Measurements from ENCODE around the gene SERAC1.
"Not testable (repeated sequence)": the region's sequence is repeated elsewhere in the genome, so short reads cannot be mapped to it uniquely, and the experiment has no call there.

The SERAC1 gene

DNA sequence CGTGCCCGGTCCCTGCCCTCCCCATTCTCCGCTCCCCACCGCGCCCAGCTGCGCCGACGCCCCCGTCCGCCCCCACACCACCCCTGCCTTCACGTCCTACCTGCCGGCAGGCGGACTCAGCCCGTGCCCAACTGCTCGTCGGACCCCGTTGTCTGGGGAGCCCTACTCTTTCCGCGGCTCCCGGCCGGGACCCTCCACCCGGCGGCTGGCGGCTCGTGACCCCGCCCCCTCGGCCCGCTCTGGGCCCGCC lies at the start of gene SERAC1:
TSS of gene SERAC1 (minus strand) at position 223 of the 250 bp plus-strand sequence. CDS start 9,899 bp downstream, outside the sequence.
- DNase-seq (ENCODE audit: low read depth in 2 of 2) = no peak

- DNase-seq (ENCODE audit: low read depth in 2 of 2) = peak in 1 of 2 donors; percentile 17
Observed at GRCh38 chr6:158213925-158214674, 46.0 kb upstream of the SERAC1 start.

DNA sequence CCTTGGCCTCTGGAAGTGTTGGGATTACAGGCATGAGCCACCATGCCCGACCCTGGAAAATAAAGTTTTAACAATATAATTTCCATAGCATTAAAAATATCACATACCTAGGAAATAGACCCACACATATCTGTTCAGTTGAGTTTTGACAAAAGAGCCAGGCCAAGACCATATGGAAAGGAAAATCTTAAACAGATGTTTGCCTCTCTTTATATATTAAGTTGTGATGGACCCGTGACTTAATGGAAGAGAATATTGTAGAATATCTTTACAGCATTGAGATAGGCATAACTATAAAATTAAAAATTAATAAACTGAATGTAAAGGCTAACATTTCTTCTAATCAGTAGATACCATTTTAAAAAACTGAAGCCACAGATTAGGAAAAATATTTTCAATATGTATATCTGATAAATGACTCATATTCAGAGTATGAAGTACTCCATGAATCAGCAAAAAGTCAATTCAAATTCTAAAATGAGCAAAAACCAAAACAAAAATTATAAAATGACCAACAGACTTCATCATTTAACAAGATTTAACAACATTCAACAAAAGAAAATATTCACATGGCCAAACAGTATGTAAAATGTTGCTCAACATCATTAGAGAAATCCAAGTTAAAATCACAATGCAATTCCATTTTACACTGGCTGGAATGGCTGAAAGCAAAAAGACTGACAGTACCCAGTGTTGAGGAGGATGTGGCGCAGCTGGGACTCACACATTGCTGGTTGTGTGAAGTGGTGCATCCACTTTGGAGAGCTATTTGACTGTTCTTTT lies 43.4 kb upstream of the SERAC1 start:
- no peak for DNase-seq (ENCODE audit: low read depth in 2 of 2)

DNA sequence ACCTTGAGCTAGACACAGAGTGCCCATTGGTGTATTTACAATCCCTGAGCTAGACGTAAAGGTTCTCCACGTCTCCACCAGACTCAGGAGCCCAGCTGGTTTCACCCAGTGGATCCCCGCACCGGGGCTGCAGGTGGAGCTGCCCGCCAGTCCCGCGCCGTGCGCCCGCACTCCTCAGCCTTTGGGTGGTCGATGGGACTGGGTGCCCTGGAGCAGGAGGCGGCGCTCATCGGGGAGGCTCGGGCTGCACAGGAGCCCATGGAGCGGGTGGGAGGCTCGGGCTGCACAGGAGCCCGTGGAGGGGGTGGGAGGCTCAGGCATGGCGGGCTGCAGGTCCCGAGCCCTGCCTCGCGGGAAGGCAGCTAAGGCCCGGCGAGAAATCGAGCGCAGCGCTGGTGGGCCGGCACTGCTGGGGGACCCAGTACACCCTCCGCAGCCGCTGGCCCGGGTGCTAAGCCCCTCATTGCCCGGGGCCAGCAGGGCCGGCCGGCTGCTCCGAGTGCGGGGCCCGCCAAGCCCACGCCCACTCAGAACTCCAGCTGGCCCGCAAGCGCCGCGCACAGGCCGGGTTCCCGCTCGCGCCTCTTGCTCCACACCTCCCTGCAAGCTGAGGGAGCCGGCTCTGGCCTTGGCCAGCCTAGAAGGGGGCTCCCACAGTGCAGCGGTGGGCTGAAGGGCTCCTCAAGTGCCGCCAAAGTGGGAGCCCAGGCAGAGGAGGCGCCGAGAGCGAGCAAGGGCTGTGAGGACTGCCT lies 41.7 kb upstream of the SERAC1 start:
- DNase-seq (ENCODE audit: low read depth in 2 of 2) = not testable (repeated sequence)

- DNase-seq (ENCODE audit: low read depth in 2 of 2) = not testable (repeated sequence)
Observed at GRCh38 chr6:158208226-158209030, 40.4 kb upstream of the SERAC1 start.

- no peak for DNase-seq (ENCODE audit: low read depth in 2 of 2)
Observed at GRCh38 chr6:158207422-158207788, 39.3 kb upstream of the SERAC1 start.

DNA sequence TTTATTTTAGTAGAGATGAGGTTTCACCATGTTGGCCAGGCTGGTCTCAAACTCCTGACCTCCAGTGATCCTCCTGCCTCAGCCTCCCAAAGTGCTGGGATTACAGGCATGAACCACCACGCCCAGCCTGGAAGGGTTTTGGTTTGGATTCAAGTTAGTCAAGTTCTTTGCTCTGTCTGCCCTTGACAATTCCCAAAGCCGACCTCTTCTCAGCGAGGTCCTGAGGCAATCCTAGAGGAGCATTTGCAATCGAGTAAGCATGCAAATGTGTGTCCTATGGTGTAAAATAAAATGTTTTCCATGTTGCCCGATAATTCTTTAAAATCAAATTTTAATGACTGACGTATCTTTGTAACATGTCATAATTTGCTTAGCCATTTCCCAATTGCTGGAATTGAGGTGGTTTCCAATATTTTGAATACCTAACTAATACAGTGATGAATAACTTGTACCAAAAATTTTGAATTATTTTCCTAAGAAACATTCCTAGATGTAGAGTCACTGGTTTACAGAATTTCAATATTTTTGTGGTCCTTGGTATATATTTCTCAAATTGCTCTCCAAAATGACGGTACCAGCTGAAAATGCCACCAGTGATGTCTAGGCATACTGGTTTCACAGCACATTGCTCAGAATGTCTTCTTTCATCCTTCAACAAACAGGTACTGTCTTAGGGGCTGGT lies 38.8 kb upstream of the SERAC1 start:
- no peak for DNase-seq (ENCODE audit: low read depth in 2 of 2)

GRCh38 chr6:158205169-158205944 lies 37.3 kb upstream of the SERAC1 start:
- DNase-seq (ENCODE audit: low read depth in 2 of 2) = no peak

- DNase-seq (ENCODE audit: low read depth in 2 of 2) = no peak
Observed at GRCh38 chr6:158198461-158198860, 30.4 kb upstream of the SERAC1 start.

DNA sequence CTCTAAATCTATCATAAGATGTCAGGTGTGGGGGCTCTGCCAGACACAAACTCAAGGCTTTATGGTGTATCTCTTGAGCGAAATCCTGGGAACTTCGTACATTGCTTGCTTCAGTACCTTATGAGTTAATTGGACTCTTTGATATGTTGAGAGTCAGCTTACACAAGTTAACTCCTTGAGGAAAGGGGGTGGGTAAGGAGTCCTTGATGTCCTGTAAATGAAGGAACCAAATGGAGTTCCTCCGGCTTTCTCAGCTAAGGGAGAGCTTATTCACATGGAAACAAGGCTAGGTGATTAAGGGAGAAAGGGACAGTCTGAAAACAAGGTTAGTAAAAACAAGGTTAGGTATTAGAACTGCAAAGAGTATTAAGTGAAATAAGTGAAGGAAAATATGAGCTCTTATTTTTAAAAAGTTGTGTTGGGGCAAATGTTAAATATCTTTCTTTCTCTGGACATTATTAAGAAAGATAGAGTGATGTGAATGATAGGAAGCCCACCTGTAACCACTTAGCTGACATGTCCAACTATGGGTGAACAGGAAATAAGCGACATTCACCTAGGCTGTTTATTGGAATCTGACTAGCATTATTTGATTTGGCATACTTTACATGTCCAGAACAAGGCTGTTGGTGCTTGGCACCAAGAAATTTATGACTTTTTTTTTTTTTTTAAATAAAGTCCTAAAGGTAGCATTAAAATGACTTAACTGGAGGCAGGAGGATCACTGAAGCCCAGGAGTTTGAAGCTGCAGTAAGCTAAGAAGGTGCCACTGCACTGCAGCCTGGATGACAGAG lies 26.6 kb upstream of the SERAC1 start:
- no peak for DNase-seq (ENCODE audit: low read depth in 2 of 2)

GRCh38 chr6:158191761-158192160 lies 23.7 kb upstream of the SERAC1 start:
- no peak for DNase-seq (ENCODE audit: low read depth in 2 of 2)

DNA sequence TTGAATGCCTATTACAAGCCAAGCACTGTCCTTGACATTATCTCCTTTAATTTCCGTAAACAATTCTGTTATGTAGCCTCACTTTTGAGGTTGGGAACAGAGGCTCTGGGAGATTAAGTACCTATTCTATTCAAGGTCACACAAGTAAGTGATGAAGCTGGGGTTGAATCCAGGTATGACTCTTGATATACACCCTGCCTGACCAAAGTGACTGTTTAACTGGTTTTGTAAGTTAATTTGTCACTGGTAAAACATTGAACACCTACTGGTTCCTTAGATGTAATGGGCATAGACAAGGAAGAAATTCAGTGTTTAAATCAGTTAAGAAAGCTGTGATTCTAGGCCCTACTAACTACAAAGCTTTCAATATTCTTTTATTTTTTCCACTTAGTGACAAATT lies 23.0 kb upstream of the SERAC1 start:
- DNase-seq (ENCODE audit: low read depth in 2 of 2) = no peak

GRCh38 chr6:158188591-158188990 lies 20.5 kb upstream of the SERAC1 start:
- no peak for DNase-seq (ENCODE audit: low read depth in 2 of 2)

DNA sequence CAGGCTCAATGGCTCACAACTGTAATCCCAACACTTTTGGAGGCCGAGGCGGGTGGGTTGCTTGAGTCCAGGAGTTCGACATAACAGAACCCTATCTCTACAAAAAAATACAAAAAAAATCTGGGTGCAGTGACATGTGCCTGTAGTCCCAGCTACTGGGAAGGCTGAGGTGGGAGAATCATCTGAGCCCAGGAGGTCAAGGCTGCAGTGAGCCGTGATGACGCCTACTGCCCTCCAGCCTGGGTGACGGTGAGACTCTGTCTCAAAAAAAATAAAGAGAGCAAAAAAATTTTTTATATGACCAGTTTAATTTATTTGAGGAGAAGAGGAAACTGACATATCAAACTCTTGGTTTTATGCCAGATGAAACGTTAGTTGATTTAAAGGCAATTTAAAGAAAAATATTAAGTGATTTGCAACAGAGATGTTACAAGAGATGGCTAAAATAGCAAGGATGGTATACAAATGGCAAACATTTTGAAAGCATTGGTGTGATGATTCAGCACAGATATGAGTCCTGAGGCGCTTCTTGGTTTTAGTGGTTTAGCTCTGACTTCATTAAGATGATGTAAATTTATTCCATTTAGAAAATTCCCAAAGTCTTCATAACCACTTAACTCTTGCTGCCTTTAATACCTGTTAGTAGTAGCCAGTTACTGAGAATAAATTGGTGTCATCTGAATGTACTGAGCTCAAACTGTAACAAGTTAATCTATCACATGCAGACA lies 17.8 kb upstream of the SERAC1 start:
- no peak for DNase-seq (ENCODE audit: low read depth in 2 of 2)

- DNase-seq (ENCODE audit: low read depth in 2 of 2) = no peak
Observed at GRCh38 chr6:158184608-158185007, 16.5 kb upstream of the SERAC1 start.

- not testable (repeated sequence) for DNase-seq (ENCODE audit: low read depth in 2 of 2)
Observed at GRCh38 chr6:158183174-158183972, 15.3 kb upstream of the SERAC1 start.

DNA sequence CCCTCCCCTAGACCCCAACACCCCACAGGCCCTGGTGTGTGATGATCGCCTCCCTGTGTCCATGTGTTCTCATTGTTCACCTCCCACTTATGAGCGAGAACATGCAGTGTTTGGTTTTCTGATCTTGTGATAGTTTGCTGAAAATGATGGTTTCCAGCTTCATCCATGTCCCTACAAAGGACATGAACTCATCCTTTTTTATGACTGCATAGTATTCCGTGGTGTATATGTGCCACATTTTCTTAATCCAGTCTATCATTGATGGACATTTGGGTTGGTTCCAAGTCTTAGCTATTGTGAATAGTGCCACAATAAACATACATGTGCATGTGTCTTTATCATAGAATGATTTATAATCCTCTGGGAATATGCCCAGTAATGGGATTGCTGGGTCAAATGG lies 9.7 kb upstream of the SERAC1 start:
- not testable (repeated sequence) for DNase-seq (ENCODE audit: low read depth in 2 of 2)

DNA sequence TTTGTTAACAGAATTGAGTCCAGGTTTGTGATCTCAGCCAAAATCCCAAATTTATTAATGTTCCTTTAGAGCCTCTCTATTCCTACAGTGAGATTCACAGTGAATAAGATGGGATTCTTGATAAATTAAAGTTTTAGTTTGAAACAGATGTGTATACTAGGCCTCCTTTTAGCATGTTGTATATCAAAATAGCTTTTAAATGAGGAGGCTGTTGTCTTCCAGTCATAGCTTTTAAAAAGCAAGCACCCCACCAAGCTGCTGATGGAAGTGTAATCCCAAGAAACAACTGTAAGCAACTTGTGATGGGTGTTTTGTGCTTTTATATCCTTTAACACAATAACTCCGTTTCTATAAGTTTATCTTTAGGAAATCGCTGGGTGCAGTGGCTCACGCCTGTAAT lies 7.0 kb upstream of the SERAC1 start:
- DNase-seq (ENCODE audit: low read depth in 2 of 2) = no peak

Measured in stimulated activated CD8-positive, alpha-beta memory T cell treated with anti-CD3 and anti-CD28 coated beads, Interleukin-2, amount 100 ng/mL, for 48 hours (primary cell).